Gastroesophageal sphincter (tissue), 3 donors: Measurements from ENCODE around the gene TNFRSF6B.

ENCODE experiments used
- CTCF ChIP-seq, 4 experiments: fragments of 200-600 bp in 2 of 4; fragments of 450-650 bp in 2 of 4; sonication (generic) in 1 of 4; IDR thresholded peaks; one replicate each; pipeline ENCODE4 v1.5.1; 2017 to 2019; ENCODE audit warnings: antibody characterized with exemption in 4 of 4, mild to moderate bottlenecking in 2 of 4, moderate library complexity in 2 of 4
- POLR2A ChIP-seq, 2 donors: fragments of 450-650 bp; IDR thresholded peaks; one replicate each; pipeline ENCODE4 v1.6.1; 2017; ENCODE audit warnings: antibody characterized with exemption in 2 of 2, mild to moderate bottlenecking in 2 of 2, moderate library complexity in 1 of 2
- POLR2AphosphoS5 ChIP-seq: sonication (generic); formaldehyde crosslinking; IDR thresholded peaks from one replicate; pipeline ENCODE4 v1.6.1; 2017; ENCODE audit warnings: antibody characterized with exemption

- TF ChIP-seq CTCF (IDR thresholded peaks at IDR 0.05) (no peak), POLR2AphosphoS5 (no peak), POLR2A (IDR thresholded peaks at IDR 0.05) (no peak)
Measured at GRCh38 chr20:63657260-63657936, 39.1 kb upstream of the TNFRSF6B start.
